Neural cell (in vitro differentiated cells): ENCODE data around the gene NPAS2. TPM values are rescaled to one million over a fixed set of nuclear protein-coding genes. Genes with fewer than 3 reads are reported as not detected.

Experiments
- H2AFZ ChIP-seq: fragments of 200-600, 300-800 bp; sonication (generic), shearing (Covaris generic); 2 replicates; pipeline ENCODE4 v1.6.0; 2014; ENCODE audit warnings: low read depth, mild to moderate bottlenecking, antibody characterized with exemption, low read length, moderate library complexity
- H3F3A ChIP-seq: fragments of 200-600 bp; shearing (Covaris generic); 2 replicates; pipeline ENCODE4 v1.6.1; 2016; ENCODE audit warnings: mild to moderate bottlenecking, moderate library complexity, mixed read lengths, antibody characterized with exemption, low read length; ENCODE audit not compliant: insufficient read depth, poor library complexity, severe bottlenecking
- H3K27ac ChIP-seq: fragments of 200-600, 300-800 bp; sonication (generic), shearing (Covaris generic); 2 replicates; pipeline ENCODE4 v1.5.1; 2014; ENCODE audit warnings: mild to moderate bottlenecking, low read length, moderate library complexity
- H3K27me3 ChIP-seq: fragments of 300-800, 200-600 bp; sonication (generic), shearing (Covaris generic); 2 replicates; pipeline ENCODE4 v1.6.0; 2014; ENCODE audit warnings: mild to moderate bottlenecking, low read depth, low read length, moderate library complexity; ENCODE audit not compliant: insufficient read depth
- H3K36me3 ChIP-seq: fragments of 300-800, 200-600 bp; sonication (generic), shearing (Covaris generic); 2 replicates; pipeline ENCODE4 v1.5.1; 2014; ENCODE audit warnings: mild to moderate bottlenecking, antibody characterized with exemption, low read length, moderate library complexity; ENCODE audit not compliant: insufficient read depth
- H3K4me2 ChIP-seq: fragments of 300-800, 200-600 bp; sonication (generic), shearing (Covaris generic); 2 replicates; pipeline ENCODE4 v1.6.0; 2014; ENCODE audit warnings: mild to moderate bottlenecking, low read length
- H3K4me3 ChIP-seq: fragments of 300-800, 200-600 bp; sonication (generic), shearing (Covaris generic); 2 replicates; pipeline ENCODE4 v1.5.1; 2014; ENCODE audit warnings: mild to moderate bottlenecking, low read length, moderate library complexity
- H3K79me2 ChIP-seq: fragments of 200-600 bp; shearing (Covaris generic); replicated peaks from 2 replicates; pipeline ENCODE4 v1.6.0; 2014; ENCODE audit warnings: mild to moderate bottlenecking, low read length, moderate library complexity; ENCODE audit not compliant: insufficient read depth
- H3K9ac ChIP-seq: fragments of 300-800, 200-600 bp; sonication (generic), shearing (Covaris generic); 2 replicates; pipeline ENCODE4 v1.6.1; 2016; ENCODE audit warnings: mild to moderate bottlenecking, low read length, mixed read lengths
- H3K9me2 ChIP-seq: fragments of 200-600 bp; shearing (Covaris generic); 2 replicates; pipeline ENCODE4 v1.6.1; 2016; ENCODE audit warnings: mild to moderate bottlenecking, low read length, mixed read lengths; ENCODE audit not compliant: insufficient read depth
- H3K9me3 ChIP-seq: fragments of 200-600, 300-800 bp; sonication (generic), shearing (Covaris generic); 2 replicates; pipeline ENCODE4 v1.6.1; 2016; ENCODE audit warnings: mild to moderate bottlenecking, mixed run types, low read length, moderate library complexity, mixed read lengths
- H4K20me1 ChIP-seq: fragments of 200-600 bp; shearing (Covaris generic); 2 replicates; pipeline ENCODE4 v1.6.1; 2016; ENCODE audit warnings: mild to moderate bottlenecking, mixed run types; ENCODE audit not compliant: insufficient read depth
- EP300 ChIP-seq: fragments of 450-650 bp; conservative IDR thresholded peaks from 2 replicates; pipeline ENCODE4 v1.6.1; 2014; ENCODE audit warnings: antibody characterized with exemption, mild to moderate bottlenecking, moderate library complexity; ENCODE audit not compliant: poor library complexity, severe bottlenecking
- EZH2 ChIP-seq: fragments of 200-600, 300-800 bp; shearing (Covaris generic), sonication (generic); IDR thresholded peaks from 2 replicates; pipeline ENCODE4 v1.6.1; 2014; ENCODE audit warnings: antibody characterized with exemption, low read length, borderline replicate concordance, mild to moderate bottlenecking; ENCODE audit not compliant: insufficient read depth, poor library complexity, severe bottlenecking
- MXI1 ChIP-seq: fragments of 450-650 bp; conservative IDR thresholded peaks from 2 replicates; pipeline ENCODE4 v1.6.1; 2014; ENCODE audit warnings: antibody characterized with exemption, mild to moderate bottlenecking; ENCODE audit not compliant: poor library complexity, severe bottlenecking
- POLR2AphosphoS5 ChIP-seq: IDR thresholded peaks from 2 replicates; pipeline ENCODE4 v1.6.1; 2012
- RAD21 ChIP-seq: fragments of 450-650 bp; conservative IDR thresholded peaks from 2 replicates; pipeline ENCODE4 v1.6.1; 2014; ENCODE audit warnings: antibody characterized with exemption, mild to moderate bottlenecking, moderate library complexity
- SMC3 ChIP-seq: fragments of 450-650 bp; conservative IDR thresholded peaks from 2 replicates; pipeline ENCODE4 v1.6.1; 2014; ENCODE audit warnings: antibody characterized with exemption, mild to moderate bottlenecking, moderate library complexity; ENCODE audit not compliant: poor library complexity
- TAF1 ChIP-seq: IDR thresholded peaks from 2 replicates; pipeline ENCODE4 v1.6.1; 2012; ENCODE audit warnings: low read depth
- polyA plus RNA-seq: library from polyadenylated mRNA; depleted of rRNA; stranded (reverse); fragments of >200 nt; gene quantifications from 2 replicates; pipeline ENCODE4 v1.2.3, GENCODE V29; 2014
- TF ChIP-seq, protein P1 (sequence below): fragments of 450-650 bp; IDR thresholded peaks from 2 replicates; pipeline ENCODE4 v1.5.1; 2014; ENCODE audit warnings: antibody characterized with exemption, mild to moderate bottlenecking, moderate library complexity; ENCODE audit not compliant: poor library complexity, severe bottlenecking
- TF ChIP-seq, protein P2 (sequence below): IDR thresholded peaks from 2 replicates; pipeline ENCODE4 v1.6.1; 2012; ENCODE audit warnings: borderline replicate concordance

NPAS2 gene
- polyA plus RNA-seq, 1 donor from 2014 or later = 2.1 TPM

- TF ChIP-seq, protein P1, sequence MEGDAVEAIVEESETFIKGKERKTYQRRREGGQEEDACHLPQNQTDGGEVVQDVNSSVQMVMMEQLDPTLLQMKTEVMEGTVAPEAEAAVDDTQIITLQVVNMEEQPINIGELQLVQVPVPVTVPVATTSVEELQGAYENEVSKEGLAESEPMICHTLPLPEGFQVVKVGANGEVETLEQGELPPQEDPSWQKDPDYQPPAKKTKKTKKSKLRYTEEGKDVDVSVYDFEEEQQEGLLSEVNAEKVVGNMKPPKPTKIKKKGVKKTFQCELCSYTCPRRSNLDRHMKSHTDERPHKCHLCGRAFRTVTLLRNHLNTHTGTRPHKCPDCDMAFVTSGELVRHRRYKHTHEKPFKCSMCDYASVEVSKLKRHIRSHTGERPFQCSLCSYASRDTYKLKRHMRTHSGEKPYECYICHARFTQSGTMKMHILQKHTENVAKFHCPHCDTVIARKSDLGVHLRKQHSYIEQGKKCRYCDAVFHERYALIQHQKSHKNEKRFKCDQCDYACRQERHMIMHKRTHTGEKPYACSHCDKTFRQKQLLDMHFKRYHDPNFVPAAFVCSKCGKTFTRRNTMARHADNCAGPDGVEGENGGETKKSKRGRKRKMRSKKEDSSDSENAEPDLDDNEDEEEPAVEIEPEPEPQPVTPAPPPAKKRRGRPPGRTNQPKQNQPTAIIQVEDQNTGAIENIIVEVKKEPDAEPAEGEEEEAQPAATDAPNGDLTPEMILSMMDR = no peak
- TF ChIP-seq TAF1 = no peak
- no peak for TF ChIP-seq POLR2AphosphoS5
- TF ChIP-seq SMC3 = no peak
- no peak for TF ChIP-seq EZH2
- TF ChIP-seq RAD21 = no peak
- TF ChIP-seq MXI1 = no peak
- TF ChIP-seq, protein P2, sequence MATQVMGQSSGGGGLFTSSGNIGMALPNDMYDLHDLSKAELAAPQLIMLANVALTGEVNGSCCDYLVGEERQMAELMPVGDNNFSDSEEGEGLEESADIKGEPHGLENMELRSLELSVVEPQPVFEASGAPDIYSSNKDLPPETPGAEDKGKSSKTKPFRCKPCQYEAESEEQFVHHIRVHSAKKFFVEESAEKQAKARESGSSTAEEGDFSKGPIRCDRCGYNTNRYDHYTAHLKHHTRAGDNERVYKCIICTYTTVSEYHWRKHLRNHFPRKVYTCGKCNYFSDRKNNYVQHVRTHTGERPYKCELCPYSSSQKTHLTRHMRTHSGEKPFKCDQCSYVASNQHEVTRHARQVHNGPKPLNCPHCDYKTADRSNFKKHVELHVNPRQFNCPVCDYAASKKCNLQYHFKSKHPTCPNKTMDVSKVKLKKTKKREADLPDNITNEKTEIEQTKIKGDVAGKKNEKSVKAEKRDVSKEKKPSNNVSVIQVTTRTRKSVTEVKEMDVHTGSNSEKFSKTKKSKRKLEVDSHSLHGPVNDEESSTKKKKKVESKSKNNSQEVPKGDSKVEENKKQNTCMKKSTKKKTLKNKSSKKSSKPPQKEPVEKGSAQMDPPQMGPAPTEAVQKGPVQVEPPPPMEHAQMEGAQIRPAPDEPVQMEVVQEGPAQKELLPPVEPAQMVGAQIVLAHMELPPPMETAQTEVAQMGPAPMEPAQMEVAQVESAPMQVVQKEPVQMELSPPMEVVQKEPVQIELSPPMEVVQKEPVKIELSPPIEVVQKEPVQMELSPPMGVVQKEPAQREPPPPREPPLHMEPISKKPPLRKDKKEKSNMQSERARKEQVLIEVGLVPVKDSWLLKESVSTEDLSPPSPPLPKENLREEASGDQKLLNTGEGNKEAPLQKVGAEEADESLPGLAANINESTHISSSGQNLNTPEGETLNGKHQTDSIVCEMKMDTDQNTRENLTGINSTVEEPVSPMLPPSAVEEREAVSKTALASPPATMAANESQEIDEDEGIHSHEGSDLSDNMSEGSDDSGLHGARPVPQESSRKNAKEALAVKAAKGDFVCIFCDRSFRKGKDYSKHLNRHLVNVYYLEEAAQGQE = no peak
- H3K27ac ChIP-seq = no peak overlapping the region
These were observed 170.2 kb downstream of the NPAS2 start for GRCh38 chr2:100990166-100990565.

DNA sequence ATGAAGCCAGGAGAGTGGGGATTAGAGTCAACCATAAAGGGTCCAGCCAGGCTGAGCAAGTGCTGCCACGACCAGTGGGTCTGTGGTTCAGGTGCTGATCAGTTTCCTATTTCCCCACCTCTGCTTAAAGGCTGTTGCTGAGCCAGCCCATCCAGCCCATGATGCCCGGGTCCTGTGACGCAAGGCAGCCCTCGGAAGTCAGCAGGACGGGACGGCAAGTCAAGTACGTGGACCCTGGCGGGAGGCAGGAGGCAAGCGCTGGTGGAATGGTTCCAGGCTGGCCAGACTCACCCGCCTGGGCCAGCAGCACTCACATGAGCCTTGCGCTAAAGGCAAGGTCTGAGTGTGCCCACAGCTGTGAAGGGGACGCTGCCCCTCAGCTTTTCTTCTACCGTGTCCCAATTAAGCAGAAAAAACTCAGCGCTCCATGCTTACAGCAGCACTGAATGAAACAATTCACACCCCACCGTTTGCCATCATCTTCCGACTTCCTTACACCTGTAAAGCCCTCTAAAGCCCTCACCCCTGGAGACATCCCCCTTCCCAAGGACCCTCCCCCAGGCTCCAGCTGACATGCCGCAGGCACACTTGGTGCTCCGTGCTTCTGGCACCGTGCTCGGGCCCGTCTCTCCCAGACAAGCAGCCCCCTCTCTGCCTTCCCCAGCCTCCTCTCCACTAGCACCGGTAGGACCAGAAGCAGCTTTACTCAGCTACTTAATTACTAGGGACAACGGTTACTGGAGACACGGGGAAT lies 170.9 kb downstream of the NPAS2 start:
- Histone ChIP-seq H3K9me2 (no peaks in the 10 kb centered on the region), H4K20me1 (no peaks in the 10 kb centered on the region), H3F3A (no peaks in the 10 kb centered on the region), H3K36me3 (no peaks in the 10 kb centered on the region), H3K79me2 (no peaks in the 10 kb centered on the region), H2AFZ (no peak overlapping the region), H3K4me2 (no peak overlapping the region), H3K4me3 (no peak overlapping the region), H3K27ac (no peak overlapping the region), H3K27me3 (no peaks in the 10 kb centered on the region), H3K9me3 (no peaks in the 10 kb centered on the region), H3K9ac (no peak overlapping the region)
- TF ChIP-seq SMC3 (no peak), RAD21 (no peak), EZH2 (no peak), EP300 (no peak), TAF1 (no peak), MXI1 (no peak), POLR2AphosphoS5 (no peak)
- TF ChIP-seq, protein P1 = no peak
- TF ChIP-seq, protein P2 = no peak

More at GRCh38 chr2:100990166-100990565, 170.2 kb downstream of the NPAS2 start:
- Histone ChIP-seq H3K27me3 (no peaks in the 10 kb centered on the region), H3F3A (no peaks in the 10 kb centered on the region), H2AFZ (no peak overlapping the region), H3K79me2 (no peaks in the 10 kb centered on the region), H3K9ac (no peak overlapping the region), H3K4me3 (no peak overlapping the region), H3K4me2 (no peak overlapping the region), H3K36me3 (no peaks in the 10 kb centered on the region), H3K9me2 (no peaks in the 10 kb centered on the region), H3K9me3 (no peaks in the 10 kb centered on the region), H4K20me1 (no peaks in the 10 kb centered on the region)
